Smooth muscle cell of the brain vasculature (primary cell): ENCODE measurements around the gene MAP1LC3B.

Experiments used
- DNase-seq: peaks from one replicate; pipeline ENCODE4 v3.0.0-alpha.2; 2012; ENCODE audit warnings: low read depth, low spot score

MAP1LC3B gene

DNA sequence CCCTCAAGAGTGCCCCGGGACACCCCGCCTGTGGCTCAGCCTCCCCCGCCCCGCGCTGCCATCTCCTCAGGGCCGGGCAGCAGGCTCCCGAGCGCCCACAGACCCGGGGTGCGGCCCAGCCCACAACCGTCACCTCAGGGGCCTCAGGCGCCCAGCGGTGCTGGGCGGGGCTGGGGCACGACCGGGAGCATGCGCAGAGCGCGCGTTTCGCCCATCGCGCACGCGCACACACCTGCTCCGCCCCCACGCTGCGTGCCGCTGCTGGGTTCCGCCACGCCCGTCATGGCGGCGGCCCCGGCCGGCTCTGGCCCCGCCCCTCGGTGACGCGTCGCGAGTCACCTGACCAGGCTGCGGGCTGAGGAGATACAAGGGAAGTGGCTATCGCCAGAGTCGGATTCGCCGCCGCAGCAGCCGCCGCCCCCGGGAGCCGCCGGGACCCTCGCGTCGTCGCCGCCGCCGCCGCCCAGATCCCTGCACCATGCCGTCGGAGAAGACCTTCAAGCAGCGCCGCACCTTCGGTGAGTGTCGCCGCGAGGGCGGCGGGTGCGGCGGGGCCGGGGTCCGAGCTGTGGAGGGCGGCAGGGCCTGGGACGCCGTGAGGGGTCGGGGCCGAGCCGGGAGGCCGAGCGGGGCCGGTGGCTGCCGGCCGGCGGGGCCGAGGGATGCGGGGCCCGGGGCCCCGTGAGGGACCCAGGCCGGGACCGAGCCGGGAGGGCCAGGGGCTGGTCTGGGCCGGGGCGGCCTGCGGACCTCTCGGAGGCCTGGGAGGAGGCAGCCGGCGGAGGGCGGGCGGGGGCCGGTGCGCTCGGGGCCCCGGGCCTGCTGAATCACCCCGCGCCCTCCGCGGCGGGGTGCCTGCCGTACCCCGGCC, at the start of gene MAP1LC3B:
Gene MAP1LC3B (plus strand): TSS at position 387 of the 871 bp plus-strand sequence. CDS start 92 bp downstream, at position 479.
- peak; percentile 89 for DNase-seq

GRCh38 chr16:87342504-87342903, 49.6 kb upstream of the MAP1LC3B start:
- no peak for DNase-seq

- DNase-seq = no peak
Measured at GRCh38 chr16:87342978-87343752, 49.0 kb upstream of the MAP1LC3B start.

GRCh38 chr16:87343753-87344050, 48.4 kb upstream of the MAP1LC3B start:
- no peak for DNase-seq

- DNase-seq = no peak
Measured at GRCh38 chr16:87344165-87344930, 47.8 kb upstream of the MAP1LC3B start.

- DNase-seq = no peak
Measured at GRCh38 chr16:87344931-87345631, 47.1 kb upstream of the MAP1LC3B start.

- DNase-seq = no peak
Measured at GRCh38 chr16:87345726-87346424, 46.3 kb upstream of the MAP1LC3B start.

DNA sequence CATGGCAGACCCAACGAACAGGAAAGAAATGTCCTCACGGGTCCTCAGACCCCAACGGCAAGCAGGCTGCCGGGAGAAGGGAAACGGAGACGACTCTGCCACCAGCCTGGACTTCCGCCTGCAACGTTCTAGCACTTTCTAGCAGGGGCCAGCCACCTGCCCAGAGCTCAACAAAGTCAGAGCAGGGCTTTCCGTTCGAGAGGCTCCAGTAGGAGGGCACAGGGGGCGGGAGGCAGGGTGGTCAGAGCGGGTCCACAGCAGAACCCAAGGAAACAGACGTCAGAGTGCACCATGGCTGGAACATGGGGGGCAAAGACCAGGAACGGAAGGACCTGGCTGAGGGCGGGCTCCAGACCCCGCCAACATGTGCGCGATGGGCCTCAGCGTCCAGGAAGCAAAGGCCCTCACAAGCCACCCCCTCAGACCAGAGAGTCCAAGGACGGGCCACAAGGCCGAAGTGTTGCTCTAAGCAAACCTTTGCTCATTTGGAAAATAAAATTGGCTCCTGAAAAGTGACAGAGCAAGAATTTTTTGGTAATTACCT, 45.5 kb upstream of the MAP1LC3B start:
- no peak for DNase-seq

- no peak for DNase-seq
Measured at GRCh38 chr16:87347932-87348615, 44.1 kb upstream of the MAP1LC3B start.

DNA sequence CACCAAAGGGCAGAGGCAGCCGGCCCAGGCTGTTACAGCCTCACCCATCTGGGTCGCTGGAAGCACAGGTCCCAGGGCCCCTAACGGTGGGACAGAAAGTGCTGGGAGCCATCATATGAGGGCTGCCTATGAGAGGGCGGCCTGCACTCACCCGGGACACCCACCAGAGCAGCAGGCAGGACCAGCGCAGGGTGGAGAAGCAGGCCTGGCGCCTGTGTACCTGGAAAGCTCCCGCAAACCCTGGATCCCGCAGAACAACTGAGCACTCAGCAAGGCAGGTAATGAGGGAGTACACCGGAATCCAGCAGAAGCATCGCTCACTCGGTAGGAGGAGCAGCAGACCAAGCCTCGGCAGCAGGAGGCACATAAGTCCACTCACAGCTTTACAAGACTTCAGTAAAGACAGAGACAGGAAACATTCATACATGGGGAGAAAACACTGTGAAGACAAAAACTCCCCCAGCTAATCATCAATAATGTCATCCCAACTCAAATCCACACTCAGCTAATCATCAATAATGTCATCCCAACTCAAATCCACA, 43.4 kb upstream of the MAP1LC3B start:
- no peak for DNase-seq

- no peak for DNase-seq
Measured at GRCh38 chr16:87350031-87350430, 42.1 kb upstream of the MAP1LC3B start.

DNA sequence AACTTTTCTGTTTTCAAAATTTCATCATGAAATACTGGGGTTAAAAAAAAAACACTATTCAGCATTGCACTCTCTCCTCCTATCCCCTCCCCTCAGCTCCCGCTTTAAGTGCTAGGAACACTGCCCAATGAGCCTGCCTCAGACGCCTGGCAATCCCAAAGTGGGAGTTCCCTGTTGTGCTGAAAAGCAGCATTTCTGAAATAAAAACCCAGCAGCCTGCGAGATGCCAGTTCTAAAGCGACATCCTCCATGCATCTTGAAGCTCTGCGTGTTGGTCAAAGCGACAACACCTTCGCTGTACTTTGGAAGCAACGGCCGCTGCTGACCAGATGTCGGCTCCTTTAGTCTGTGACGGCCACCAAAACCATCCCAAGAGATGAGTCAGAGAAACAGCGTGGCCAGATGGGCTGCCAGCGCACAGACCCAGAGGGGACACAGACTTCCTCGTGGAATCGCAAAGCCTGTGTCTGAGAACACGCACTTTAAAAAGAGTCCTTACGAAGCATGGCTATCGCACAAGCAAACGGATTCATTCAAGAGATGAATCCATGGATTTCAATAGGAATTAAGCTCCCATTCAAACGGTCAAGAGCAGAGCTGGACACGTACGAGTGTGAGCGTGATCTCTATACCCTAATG, 41.3 kb upstream of the MAP1LC3B start:
- DNase-seq = no peak

- DNase-seq = no peak
Measured at GRCh38 chr16:87351320-87351698, 40.8 kb upstream of the MAP1LC3B start.

- DNase-seq = no peak
Measured at GRCh38 chr16:87352818-87353217, 39.3 kb upstream of the MAP1LC3B start.

DNA sequence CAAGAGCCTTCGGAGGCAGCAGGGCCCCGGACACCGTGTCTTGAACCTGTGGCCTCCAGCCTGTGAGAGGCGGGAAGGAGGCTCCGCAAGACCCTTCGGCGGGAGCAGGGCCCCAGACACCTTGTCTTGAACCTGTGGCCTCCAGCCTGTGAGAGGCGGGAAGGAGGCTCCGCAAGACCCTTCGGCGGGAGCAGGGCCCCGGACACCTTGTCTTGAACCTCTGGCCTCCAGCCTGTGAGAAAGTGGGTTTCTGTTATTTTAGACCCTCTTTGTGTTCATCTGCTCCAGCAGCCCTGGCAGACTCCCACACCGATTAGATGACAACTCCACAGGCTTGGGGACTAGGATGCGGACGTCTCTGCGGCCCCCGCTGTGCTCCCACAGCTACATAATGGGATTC, 38.5 kb upstream of the MAP1LC3B start:
- DNase-seq = no peak

DNA sequence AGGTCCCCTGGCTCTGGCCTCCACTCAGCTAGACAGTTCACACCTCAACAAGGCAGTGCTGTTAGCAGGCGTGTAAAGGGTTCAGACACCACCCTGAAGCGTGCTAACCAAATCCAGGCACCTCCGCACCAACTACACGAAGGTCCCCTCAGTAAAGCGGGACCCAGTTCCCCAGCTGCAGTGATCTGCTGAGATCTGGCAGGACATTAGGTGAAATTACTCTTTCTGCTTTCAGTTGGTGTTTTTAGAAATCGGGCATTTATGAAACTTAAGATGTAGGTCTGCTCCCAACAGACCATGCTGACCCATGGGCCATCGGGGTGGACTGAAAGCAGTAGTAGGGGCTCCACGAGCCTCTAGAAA, 35.7 kb upstream of the MAP1LC3B start:
- DNase-seq = no peak

GRCh38 chr16:87358250-87358649, 33.9 kb upstream of the MAP1LC3B start:
- no peak for DNase-seq

DNA sequence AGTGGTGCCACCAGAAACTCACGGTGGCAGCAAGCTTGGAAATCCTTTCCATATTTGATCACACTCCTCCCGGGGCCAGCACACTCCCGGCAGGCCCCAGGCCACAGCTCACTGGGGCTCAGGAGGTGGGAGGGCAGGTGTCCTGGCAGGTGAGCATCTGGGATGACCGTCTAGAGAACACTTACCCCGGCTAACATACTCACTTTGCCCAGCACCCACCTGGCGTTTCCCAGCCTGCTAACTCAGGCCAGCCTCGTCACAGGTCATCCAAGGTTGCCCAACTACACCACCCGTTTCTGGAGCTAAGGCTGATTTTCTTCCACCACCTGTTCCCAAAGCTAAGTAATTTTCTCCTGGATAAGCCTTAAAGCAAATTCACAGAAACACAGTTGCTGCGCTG, 33.4 kb upstream of the MAP1LC3B start:
- no peak for DNase-seq

DNA sequence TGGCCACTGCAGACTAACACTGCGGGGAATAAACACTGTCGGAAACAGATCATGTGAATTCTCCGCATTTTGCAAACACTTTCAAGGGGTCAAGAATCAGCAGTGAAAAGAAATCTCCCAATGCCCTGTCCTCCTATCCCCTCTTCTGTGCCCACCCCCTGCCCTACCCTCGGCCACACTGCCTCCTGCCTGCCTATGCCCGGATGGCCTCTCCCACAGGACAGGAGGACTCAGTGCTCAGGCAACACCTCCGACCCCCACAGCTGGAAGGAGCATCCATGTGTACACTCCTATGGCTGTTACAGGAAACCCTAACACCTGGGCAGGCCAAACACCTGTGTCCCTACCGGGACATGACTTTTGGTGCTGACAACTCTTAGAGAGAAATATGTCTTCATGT, 33.0 kb upstream of the MAP1LC3B start:
- no peak for DNase-seq
